ENCODE data around the gene MSI2. TPM values are rescaled to one million over a fixed set of nuclear protein-coding genes. Genes with fewer than 3 reads are reported as not detected.

MSI2 gene
- total and polyA plus RNA-seq, 7 experiments from 2014 or later = 3.3 to 169 (median 125) TPM

DNA sequence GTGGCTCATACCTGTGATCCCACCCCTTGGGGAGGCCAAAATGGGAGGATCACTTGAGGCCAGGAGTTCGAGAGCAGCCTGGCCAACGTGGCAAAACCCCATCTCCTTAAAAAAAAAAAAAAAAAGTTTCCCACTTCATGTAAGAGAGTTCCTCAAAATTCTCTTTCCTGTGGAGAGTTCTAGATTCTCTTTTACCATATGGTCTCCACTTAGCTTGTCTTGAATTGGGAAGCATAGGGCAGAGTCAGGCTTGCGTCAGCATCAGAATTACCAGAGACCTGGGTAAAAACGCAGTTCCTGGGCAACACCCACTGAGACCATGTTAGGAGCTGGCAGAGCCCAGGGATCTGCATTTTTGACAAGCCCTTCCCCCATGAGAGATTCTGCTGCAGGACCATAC lies 330.4 kb downstream of the MSI2 start:
- DNase-seq = no peak
- intact Hi-C loops (cut with micrococcal nuclease) = no loop called here
- Mint-ChIP-seq H3K36me3 (peaks cover 0 to 9% (median 0%) of the 10 kb centered on the region in 5 donors), H3K4me3 (no peak overlapping the region), H3K27me3 (no peaks in the 10 kb centered on the region), H3K27ac (peak overlapping the region in 1 of 9 donors; percentile 64), H3K9me3 (no peaks in the 10 kb centered on the region), H3K4me1 (peaks cover 0 to 15% (median 6%) of the 10 kb centered on the region in 7 donors)
- Histone ChIP-seq H3K9me3 (ENCODE audit: control insufficient read depth in 2 of 3, low read length in 3 of 3) (no peaks in the 10 kb centered on the region), H3K4me1 (ENCODE audit: control insufficient read depth in 2 of 2, insufficient read depth in 2 of 2, low read length in 2 of 2) (no peaks in the 10 kb centered on the region), H3K27ac (ENCODE audit: low read depth, low read length) (no peak overlapping the region), H3K27me3 (ENCODE audit: control insufficient read depth in 2 of 2, insufficient read depth in 2 of 2, low read length in 2 of 2) (no peaks in the 10 kb centered on the region), H3K4me3 (ENCODE audit: low read length) (no peak overlapping the region), H3K36me3 (ENCODE audit: control insufficient read depth in 2 of 3, insufficient read depth in 3 of 3, low read length in 3 of 3) (no peaks in the 10 kb centered on the region)
- POLR2A ChIA-PET = no interaction called here
- CTCF ChIA-PET = interaction anchor here (0.8 kb wide), 1 partner anchor 11 kb away, joined by 3 read pairs; no protein-coding TSS in a partner anchor
- ATAC-seq = no peak

DNA sequence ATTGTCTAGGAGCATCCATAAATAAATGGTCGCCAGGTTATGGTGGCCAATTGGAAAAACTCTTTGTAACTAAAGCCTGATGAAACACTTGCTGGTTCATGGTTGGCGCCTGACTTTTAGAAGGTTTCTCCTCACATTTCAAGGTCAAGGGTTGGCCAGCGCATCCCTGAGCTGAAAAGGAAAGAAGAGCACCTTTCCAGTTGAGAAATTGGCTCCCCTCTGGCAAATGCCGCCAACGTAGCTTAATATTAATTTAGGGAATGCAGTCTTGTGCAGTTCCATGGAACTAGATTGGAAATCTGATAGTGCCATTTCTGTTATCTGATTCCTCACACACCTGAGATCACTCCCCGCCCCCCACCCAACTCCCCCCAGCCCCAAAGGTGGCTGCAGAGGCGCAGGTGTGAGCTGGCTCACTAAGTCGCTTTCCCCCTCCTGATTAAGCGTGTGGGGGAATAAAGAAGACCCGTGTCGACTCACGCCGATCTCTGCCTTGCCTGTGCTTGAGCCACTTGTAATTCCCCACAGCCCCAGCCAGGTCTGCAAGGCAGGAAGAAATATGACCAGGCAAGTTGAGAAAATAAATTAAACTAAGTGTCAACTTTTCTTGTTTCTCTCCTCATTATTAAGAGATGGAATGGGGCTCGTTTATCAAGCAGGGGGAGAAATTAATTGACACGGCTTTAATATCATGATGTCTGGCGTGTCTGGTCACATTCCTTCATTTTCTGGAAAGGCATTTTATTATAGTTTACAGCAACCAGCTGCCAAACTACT lies 331.1 kb downstream of the MSI2 start:
- POLR2A ChIA-PET = interaction anchor here (1.4 kb wide), 1 partner anchor 13 kb away, joined by 3 read pairs; no protein-coding TSS in a partner anchor
- H3K9me3 Mint-ChIP-seq = no peaks in the 10 kb centered on the region
- H3K4me1 Mint-ChIP-seq = peaks cover 0 to 13% (median 6%) of the 10 kb centered on the region in 7 donors
- DNase-seq (no peak), ATAC-seq (no peak)
- H3K36me3 Mint-ChIP-seq = peaks cover 0 to 12% (median 0%) of the 10 kb centered on the region in 5 donors
- H3K36me3 ChIP-seq (ENCODE audit: control insufficient read depth in 2 of 3, insufficient read depth in 3 of 3, low read length in 3 of 3) = no peaks in the 10 kb centered on the region
- intact Hi-C loops (cut with micrococcal nuclease) = no loop called here
- H3K27me3 Mint-ChIP-seq = no peaks in the 10 kb centered on the region
- H3K27ac ChIP-seq (ENCODE audit: low read depth, low read length) = no peak overlapping the region
- peak overlapping the region in 4 of 9 donors; percentile 17 to 72 (median 42) for H3K27ac Mint-ChIP-seq
- no peak overlapping the region for H3K4me3 Mint-ChIP-seq
- no peak overlapping the region for H3K4me3 ChIP-seq (ENCODE audit: low read length)
- no peaks in the 10 kb centered on the region for H3K9me3 ChIP-seq (ENCODE audit: control insufficient read depth in 2 of 3, low read length in 3 of 3)
- H3K4me1 ChIP-seq (ENCODE audit: control insufficient read depth in 2 of 2, insufficient read depth in 2 of 2, low read length in 2 of 2) = no peaks in the 10 kb centered on the region
- no peaks in the 10 kb centered on the region for H3K27me3 ChIP-seq (ENCODE audit: control insufficient read depth in 2 of 2, insufficient read depth in 2 of 2, low read length in 2 of 2)
- CTCF ChIA-PET = interaction anchor here (0.8 kb wide), 1 partner anchor 11 kb away, joined by 3 read pairs; no protein-coding TSS in a partner anchor

DNA sequence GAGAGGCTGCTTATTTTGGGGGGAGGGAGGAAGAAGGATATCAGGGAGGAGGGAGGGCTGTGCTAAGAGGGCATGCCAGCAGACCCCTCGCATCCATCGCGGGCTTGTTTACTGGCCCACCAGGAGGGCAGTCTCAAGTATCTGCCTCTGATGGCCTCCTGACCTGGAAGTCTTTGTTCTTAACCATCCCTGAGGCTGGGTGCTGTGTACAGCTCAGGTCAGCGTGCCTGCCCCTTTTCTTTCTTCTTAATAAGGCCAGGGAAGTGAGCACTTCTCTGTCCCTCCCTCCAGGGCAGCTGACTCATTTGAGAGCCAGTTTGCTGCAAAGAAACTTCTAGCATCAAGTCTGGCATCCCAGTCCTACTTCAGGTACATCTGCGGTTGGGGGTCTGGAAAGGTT lies 331.8 kb downstream of the MSI2 start:
- no peaks in the 10 kb centered on the region for H3K4me1 ChIP-seq (ENCODE audit: control insufficient read depth in 2 of 2, insufficient read depth in 2 of 2, low read length in 2 of 2)
- no peak overlapping the region for H3K27ac ChIP-seq (ENCODE audit: low read depth, low read length)
- H3K9me3 ChIP-seq (ENCODE audit: control insufficient read depth in 2 of 3, low read length in 3 of 3) = no peaks in the 10 kb centered on the region
- H3K9me3 Mint-ChIP-seq = no peaks in the 10 kb centered on the region
- no peaks in the 10 kb centered on the region for H3K27me3 Mint-ChIP-seq
- peaks cover 0 to 13% (median 3%) of the 10 kb centered on the region in 7 donors for H3K4me1 Mint-ChIP-seq
- ChIA-PET POLR2A (interaction anchor here (1.4 kb wide), 1 partner anchor 13 kb away, joined by 3 read pairs; no protein-coding TSS in a partner anchor), CTCF (no interaction called here)
- H3K4me3 ChIP-seq (ENCODE audit: low read length) = no peak overlapping the region
- no peak for DNase-seq
- H3K36me3 Mint-ChIP-seq = peaks cover 0 to 13% (median 0%) of the 10 kb centered on the region in 5 donors
- H3K27me3 ChIP-seq (ENCODE audit: control insufficient read depth in 2 of 2, insufficient read depth in 2 of 2, low read length in 2 of 2) = no peaks in the 10 kb centered on the region
- no peaks in the 10 kb centered on the region for H3K36me3 ChIP-seq (ENCODE audit: control insufficient read depth in 2 of 3, insufficient read depth in 3 of 3, low read length in 3 of 3)
- no peak overlapping the region for H3K4me3 Mint-ChIP-seq
- intact Hi-C loops (cut with micrococcal nuclease) = no loop called here
- ATAC-seq = no peak
- H3K27ac Mint-ChIP-seq = peak overlapping the region in 4 of 9 donors; percentile 29 to 74 (median 52)

DNA sequence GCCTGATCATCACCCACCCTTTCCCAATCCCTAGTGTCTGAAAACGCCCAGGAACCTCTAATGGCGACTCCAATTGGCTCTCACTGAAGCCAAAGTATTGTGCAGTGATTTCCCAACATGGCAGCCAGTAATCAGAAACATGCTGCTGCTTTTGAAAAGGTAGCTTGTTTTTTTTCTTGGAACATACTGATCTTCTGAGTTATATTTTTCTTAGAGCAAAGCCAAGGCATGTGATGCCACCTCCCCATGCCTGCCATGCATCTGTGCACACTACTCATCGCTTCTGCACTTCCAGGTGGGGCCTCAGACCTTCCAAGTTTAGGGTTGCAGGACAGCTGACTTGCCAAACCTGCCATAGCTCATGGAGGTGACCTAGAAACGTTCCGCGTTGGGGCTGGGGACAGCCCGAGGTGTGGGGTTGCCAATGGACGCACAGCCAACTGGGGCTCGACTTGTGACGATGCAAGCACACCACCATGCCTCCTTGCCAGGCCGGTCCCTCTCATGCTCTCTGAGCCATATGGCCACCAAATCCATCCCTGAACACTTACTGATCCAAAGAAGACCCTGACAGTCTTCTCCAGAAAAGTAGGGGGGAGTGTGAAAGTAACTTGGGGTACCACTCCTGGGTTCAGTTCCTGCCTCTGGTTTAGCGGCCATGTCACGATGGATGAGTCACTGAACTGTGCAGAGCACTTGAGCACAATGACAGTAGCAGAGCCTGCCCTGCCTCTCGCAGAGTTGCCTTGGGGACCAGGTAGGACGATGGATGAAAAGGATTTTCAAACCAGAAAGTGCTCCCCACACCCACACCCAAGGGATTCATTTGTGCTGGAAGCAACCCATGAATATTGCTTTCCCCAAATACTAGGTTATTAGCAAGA lies 333.1 kb downstream of the MSI2 start:
- Mint-ChIP-seq H3K27me3 (no peaks in the 10 kb centered on the region), H3K4me1 (peaks cover 0 to 13% (median 7%) of the 10 kb centered on the region in 7 donors), H3K36me3 (peaks cover 0 to 21% (median 8%) of the 10 kb centered on the region in 5 donors), H3K9me3 (peaks cover 0 to 9% (median under 1%) of the 10 kb centered on the region in 11 donors), H3K27ac (peak overlapping the region in 6 of 9 donors; percentile 3 to 60 (median 39)), H3K4me3 (no peak overlapping the region)
- DNase-seq = no peak
- Histone ChIP-seq H3K27ac (ENCODE audit: low read depth, low read length) (no peak overlapping the region), H3K27me3 (ENCODE audit: control insufficient read depth in 2 of 2, insufficient read depth in 2 of 2, low read length in 2 of 2) (no peaks in the 10 kb centered on the region), H3K4me1 (ENCODE audit: control insufficient read depth in 2 of 2, insufficient read depth in 2 of 2, low read length in 2 of 2) (no peaks in the 10 kb centered on the region), H3K4me3 (ENCODE audit: low read length) (no peak overlapping the region), H3K36me3 (ENCODE audit: control insufficient read depth in 2 of 3, insufficient read depth in 3 of 3, low read length in 3 of 3) (no peaks in the 10 kb centered on the region), H3K9me3 (ENCODE audit: control insufficient read depth in 2 of 3, low read length in 3 of 3) (peaks cover 0 to 8% (median 0%) of the 10 kb centered on the region in 3 experiments)
- intact Hi-C loops (cut with micrococcal nuclease) = no loop called here
- no peak for ATAC-seq
- ChIA-PET CTCF (no interaction called here), POLR2A (interaction anchor here (0.6 kb wide), 1 partner anchor 26 kb away, joined by 3 read pairs; no protein-coding TSS in a partner anchor)

DNA sequence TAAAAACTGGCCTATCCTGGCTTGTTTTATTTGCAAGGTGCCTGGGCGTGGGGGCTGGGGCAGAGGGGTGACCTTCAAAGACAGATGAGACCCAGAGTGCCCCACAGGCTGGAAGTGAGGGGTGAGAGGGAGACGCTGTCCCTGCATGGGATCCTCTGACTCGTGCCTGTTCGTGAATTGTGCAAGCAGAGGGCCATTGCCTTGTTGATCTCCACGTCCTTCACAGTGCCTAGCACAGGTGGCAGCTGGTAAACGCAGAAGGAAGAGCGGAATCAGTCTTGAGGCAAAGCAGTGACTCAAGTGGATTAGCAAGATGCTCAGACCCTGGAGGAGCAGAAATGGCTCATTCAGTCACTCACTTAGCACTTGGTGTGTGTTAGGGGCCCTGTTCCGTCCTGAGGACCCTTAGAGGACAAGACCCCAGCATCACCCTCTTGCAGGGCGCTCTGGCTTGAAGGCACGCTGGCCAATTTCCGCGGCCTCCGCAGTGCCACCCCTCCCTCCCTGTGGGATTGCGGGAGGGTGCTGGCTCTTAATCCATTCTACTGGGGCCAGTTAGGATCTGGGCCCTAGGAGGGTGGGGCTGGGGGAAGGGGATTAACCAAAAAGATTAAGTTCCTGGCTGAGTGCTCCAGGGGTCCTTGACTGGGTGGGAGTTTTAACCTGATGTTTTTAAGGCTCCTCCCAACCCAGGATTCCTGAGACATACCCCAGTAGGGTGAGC lies 337.6 kb downstream of the MSI2 start:
- Mint-ChIP-seq H3K36me3 (peaks cover 0 to 25% (median 22%) of the 10 kb centered on the region in 5 donors), H3K4me1 (peaks cover 13 to 26% (median 19%) of the 10 kb centered on the region in 7 donors), H3K9me3 (peaks cover 0 to 20% (median 5%) of the 10 kb centered on the region in 11 donors), H3K27me3 (no peaks in the 10 kb centered on the region), H3K27ac (peak overlapping the region in 6 of 9 donors; percentile 21 to 82 (median 35)), H3K4me3 (no peak overlapping the region)
- H3K27me3 ChIP-seq (ENCODE audit: control insufficient read depth in 2 of 2, insufficient read depth in 2 of 2, low read length in 2 of 2) = no peaks in the 10 kb centered on the region
- no peak for ATAC-seq
- no peaks in the 10 kb centered on the region for H3K36me3 ChIP-seq (ENCODE audit: control insufficient read depth in 2 of 3, insufficient read depth in 3 of 3, low read length in 3 of 3)
- intact Hi-C loops (cut with micrococcal nuclease) = no loop called here
- H3K9me3 ChIP-seq (ENCODE audit: control insufficient read depth in 2 of 3, low read length in 3 of 3) = peaks cover 0 to 11% (median 4%) of the 10 kb centered on the region in 3 experiments
- no peak for DNase-seq
- ChIA-PET POLR2A (no interaction called here), CTCF (interaction anchor here (0.6 to 1.1 kb wide), 2 partner anchors 29 to 79 kb away, joined by 3 to 6 read pairs; no protein-coding TSS in a partner anchor)
- no peak overlapping the region for H3K27ac ChIP-seq (ENCODE audit: low read depth, low read length)
- H3K4me1 ChIP-seq (ENCODE audit: control insufficient read depth in 2 of 2, insufficient read depth in 2 of 2, low read length in 2 of 2) = peaks cover 10 to 15% of the 10 kb centered on the region in 2 donors
- no peak overlapping the region for H3K4me3 ChIP-seq (ENCODE audit: low read length)

DNA sequence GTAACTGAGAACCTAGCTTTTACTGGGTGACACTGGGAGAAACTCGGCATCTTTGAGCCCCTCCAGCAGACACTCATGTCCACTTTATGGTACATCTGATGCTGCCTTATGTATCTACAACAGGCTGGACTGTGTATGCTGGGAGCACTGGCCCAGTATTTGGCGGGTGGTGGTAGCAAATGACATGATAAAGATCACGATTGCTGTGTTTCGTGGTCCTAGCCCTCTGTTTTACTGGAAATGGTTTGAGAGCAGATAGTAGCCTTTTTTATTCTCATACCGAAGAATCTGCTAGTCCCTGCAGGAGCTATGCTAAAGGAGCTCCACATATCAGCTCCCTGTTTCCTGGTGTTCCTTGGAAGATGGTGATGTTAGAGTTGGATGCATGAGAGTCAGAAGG lies 338.4 kb downstream of the MSI2 start:
- CTCF ChIA-PET = interaction anchor here (0.6 kb wide), 1 partner anchor 77 kb away, joined by 3 read pairs; no protein-coding TSS in a partner anchor
- peaks cover 0 to 25% (median 22%) of the 10 kb centered on the region in 5 donors for H3K36me3 Mint-ChIP-seq
- Histone ChIP-seq H3K4me3 (ENCODE audit: low read length) (no peak overlapping the region), H3K27ac (ENCODE audit: low read depth, low read length) (no peak overlapping the region), H3K9me3 (ENCODE audit: control insufficient read depth in 2 of 3, low read length in 3 of 3) (peaks cover 0 to 11% (median 4%) of the 10 kb centered on the region in 3 experiments), H3K4me1 (ENCODE audit: control insufficient read depth in 2 of 2, insufficient read depth in 2 of 2, low read length in 2 of 2) (peaks cover 19 to 23% of the 10 kb centered on the region in 2 donors), H3K36me3 (ENCODE audit: control insufficient read depth in 2 of 3, insufficient read depth in 3 of 3, low read length in 3 of 3) (no peaks in the 10 kb centered on the region), H3K27me3 (ENCODE audit: control insufficient read depth in 2 of 2, insufficient read depth in 2 of 2, low read length in 2 of 2) (no peaks in the 10 kb centered on the region)
- H3K27me3 Mint-ChIP-seq = no peaks in the 10 kb centered on the region
- peak overlapping the region in 5 of 9 donors; percentile 7 to 82 (median 64) for H3K27ac Mint-ChIP-seq
- no peak for DNase-seq
- H3K4me1 Mint-ChIP-seq = peaks cover 22 to 35% (median 27%) of the 10 kb centered on the region in 7 donors
- POLR2A ChIA-PET = no interaction called here
- H3K9me3 Mint-ChIP-seq = peaks cover 0 to 20% (median 5%) of the 10 kb centered on the region in 11 donors
- intact Hi-C loops (cut with micrococcal nuclease) = loop anchor here in 1 of 2 donors (5.0 kb wide), 1 partner anchor 153 kb away; the partner anchor contains the start of gene CCDC182
- no peak for ATAC-seq
- H3K4me3 Mint-ChIP-seq = no peak overlapping the region

All from naive thymus-derived CD4-positive, alpha-beta T cell (primary cell).